Stimulated activated CD4-positive, alpha-beta T cell treated with anti-CD3 and anti-CD28 coated beads, Interleukin-4, amount 100 ng/mL, for 48 hours (primary cell): ENCODE measurements around the gene RGPD6.
"Not testable (repeated sequence)": the region's sequence is repeated elsewhere in the genome, so short reads cannot be mapped to it uniquely, and the experiment has no call there.

Source experiments
- DNase-seq, 2 donors: peaks; one replicate each; pipeline ENCODE4 v3.0.0-alpha.2; 2020; ENCODE audit warnings: low read depth in 2 of 2

Gene RGPD6

DNA sequence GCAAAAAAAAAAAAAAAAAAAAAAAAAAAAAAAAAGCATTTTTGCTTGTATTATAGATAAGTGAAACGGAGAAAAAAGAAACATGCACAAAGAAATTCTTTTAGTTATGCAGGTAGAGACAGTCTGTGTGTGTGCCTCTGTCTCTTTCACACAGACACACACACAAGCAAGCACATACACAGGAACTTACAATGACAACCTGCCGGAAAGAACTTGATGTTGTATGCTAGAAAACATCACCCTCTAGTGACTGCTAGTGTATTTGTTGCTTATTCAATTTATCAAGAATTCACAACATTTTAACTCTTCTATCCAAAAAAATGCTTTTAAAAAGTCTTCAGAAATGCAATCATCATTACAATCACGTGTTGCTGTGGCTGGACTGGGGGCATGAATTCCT lies 95.8 kb downstream of the RGPD6 start:
- not testable (repeated sequence) for DNase-seq

DNA sequence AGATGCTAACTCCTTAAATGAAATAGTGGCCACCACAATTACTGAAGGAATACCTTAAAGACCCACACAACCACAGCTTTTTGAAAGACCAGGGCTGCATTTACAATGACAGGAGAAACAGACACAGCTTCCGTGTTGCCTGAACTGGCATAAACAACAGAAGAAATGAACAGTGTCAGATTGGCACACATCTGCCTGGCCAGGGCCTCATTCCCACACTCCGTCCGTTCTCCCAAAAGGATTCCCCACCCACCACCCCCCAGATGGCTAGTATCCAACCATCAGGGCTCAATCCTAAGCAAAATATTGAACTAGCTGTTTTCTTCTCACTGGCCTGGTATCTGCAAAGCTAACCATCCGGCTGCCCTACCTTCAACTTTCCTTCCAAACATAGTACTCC lies 96.9 kb downstream of the RGPD6 start:
- DNase-seq: not testable (repeated sequence)

DNA sequence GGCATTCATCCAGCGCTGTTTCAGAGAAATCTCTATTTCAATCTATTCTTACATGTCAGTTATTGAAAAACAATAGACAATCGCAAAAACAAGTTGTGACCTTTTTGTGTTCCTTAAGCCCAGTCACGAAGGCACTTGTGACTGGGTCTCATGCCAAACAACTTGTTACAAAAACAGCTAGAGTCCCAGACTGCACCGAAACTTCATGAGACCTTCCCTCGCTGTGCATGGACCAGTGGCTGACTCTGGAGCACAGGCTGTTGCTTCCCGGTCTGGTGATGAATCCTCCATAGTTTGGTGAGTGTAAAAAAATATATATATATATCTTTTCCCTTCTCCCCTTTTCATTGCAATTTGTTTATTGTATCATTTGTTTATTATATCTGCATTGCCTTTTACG lies 99.7 kb downstream of the RGPD6 start:
- not testable (repeated sequence) for DNase-seq

DNA sequence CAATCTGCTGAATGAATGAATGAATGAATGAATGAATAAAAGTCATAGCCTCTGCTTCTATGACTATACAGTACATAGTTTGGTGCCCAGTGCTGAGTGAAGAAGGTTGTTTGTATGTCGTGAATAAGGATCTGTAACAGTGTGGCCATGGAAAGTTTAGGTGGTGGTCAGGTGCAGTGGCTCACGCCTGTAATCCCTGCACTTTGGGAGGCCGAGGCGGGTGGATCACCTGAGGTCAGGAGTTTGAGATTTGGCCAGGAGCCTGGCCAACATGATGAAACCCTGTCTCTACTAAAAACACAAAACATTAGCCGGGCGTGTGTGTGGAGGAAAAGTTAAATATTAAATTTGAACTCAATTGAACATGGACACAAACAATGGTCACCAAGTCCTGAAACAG lies 100.1 kb downstream of the RGPD6 start:
- DNase-seq: not testable (repeated sequence)

DNA sequence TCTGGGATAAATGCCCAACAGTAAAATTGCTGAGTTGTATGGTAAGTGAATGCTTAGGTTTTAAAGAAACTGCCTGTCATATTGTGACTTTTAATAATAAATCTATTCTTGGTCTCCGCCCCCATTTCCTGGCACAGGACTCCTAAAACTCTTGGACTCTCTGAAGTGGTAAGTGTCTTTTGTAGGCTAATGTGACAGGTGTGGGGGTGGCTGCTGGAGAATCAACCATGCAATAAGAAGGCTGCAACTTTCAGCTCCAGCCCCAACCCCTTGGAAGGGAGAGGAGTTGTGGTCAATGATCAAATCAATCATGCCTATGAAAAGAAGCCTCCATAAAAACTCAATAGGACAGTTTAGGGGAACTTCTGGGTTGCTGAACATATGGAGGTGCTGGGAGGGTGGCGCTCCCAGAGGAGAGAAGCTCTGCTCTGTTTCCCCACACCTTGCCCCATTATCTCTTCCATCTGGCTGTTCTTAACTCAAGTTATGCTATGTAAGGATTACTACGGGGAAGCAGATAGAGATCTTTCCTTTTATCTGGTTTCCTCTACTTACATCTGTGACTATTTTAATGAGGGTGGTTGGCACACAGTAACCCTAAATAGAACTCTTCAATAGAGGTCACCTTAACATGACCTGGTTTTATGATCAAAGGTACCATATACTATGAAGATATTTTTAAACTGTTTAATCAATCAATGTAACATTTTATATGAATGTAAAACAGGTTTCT lies 101.2 kb downstream of the RGPD6 start:
- DNase-seq: not testable (repeated sequence)

DNA sequence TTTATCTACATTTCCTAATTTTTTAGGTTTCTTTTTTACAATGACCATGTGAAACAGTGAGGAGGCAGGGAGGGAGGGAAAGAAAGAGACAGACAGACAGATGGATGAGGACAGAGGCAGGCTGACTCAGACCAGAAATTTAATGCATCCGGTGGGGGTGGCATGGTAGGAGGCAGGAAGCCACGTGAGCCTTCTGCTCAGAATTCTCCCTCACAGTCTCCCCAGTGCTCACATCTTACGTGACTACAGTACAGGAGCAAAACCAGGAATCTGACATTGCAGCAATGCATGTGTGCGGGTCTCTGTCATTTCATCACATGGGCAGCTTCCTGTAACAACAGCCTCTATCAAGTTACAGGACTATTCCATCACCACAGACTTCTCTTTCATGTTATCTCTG lies 102.1 kb downstream of the RGPD6 start:
- not testable (repeated sequence) for DNase-seq

DNA sequence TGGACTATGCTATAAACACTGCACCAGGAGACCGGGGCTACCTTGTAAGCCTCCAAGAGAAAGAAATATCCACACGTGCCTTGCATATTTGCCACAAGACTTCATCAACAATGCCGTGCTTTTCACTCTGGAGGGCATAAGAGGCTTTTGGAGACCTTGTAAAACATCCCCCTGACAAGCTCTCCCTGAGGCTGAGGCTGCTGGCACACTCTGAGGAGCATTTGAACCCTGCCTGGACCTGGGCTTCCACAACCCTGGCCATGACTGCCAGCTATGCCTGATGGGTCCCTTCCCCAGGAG lies 104.0 kb downstream of the RGPD6 start:
- DNase-seq: not testable (repeated sequence)

DNA sequence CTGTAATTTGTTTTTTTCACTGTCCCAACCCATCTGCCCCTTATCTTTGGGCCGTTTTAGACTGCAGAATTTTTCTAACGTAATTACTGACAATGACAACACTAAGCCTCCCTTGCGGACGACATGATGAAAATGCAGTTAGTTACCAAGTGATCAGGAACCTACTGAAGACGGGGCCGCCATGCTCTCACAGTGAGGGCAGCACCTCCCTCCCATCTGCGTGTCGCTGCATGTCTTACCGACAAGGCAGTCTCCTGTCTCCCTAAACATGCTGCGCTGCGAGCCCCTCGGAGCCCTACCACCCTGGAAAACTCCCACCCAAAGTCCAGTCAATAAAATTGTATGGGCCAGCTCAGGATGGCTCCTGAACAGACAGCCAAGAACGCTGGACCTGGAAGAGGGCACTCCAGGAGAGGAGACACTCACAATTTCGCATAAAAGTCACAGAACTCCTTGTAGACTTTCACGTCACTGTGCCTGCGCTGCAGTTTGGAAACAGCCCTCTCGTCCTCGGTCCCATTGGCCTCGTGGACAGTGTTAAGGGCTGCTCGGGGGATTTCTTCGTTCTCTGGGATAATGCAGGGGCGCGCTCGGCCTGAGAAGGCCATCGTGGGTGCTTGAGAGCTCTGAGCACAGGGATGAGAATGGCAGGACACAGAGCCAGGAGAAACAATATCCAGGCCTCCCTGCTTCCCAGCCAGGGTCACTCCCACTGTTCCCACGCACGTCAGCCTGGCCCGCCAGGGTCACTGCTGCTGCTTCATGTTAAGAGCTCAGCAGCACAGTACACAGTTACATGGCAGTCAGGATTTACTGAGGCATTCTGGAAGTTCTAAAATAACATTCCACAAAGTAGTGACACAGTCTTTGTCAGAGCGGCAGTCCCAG lies 104.6 kb downstream of the RGPD6 start, which contains the start of gene LIMS4:
LIMS4 (minus strand) TSS at position 646 of the 888 bp plus-strand sequence; CDS start at position 608, 38 bp downstream.
- not testable (repeated sequence) for DNase-seq

DNA sequence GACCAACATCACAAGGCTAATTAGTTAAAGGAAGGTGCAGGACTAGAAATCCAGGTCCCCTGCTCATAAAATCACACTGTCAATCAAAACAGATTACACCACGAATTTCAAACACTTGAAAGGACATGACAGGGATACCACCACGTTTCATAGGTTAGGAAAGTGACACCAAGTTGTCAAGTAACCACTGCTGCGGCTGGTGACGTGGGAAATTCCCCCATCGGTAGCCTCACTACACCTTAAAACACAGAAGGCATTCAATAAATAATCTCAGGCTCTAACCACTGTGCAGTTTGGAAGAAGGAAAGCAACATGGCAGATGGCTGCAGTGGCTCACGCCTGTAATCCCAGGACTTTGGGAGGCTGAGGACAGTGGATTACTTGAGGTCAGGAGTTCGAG lies 108.1 kb downstream of the RGPD6 start:
- not testable (repeated sequence) for DNase-seq

DNA sequence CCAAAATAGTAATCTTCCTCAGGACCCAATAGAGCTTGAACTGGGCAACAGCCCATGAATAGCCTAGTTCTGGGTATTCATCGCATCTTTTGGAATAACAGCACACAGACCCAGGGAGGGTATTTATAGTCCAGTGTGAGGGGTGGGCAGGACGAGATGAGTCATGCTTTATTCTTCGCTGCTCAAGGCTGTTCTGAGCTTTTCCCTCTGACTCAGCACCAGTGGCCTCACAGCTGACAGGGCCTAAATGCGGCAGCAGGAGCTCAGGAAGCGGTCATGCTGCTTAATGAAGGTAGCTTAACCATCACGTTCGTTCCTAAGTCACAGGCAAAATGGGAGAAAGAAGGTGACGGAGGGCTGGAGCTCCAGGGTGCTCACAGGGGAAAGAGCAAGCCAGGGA lies 111.7 kb downstream of the RGPD6 start:
- not testable (repeated sequence) for DNase-seq
